BE2C (cell line): ENCODE results near the gene MGMT.

Experiments
- DNase-seq: peaks from one replicate; pipeline ENCODE4 v3.0.0-alpha.2; 2020
- H3K27me3 ChIP-seq: fragments of 250-450 bp; sonication (Bioruptor Pico); 2 replicates; pipeline ENCODE4 v1.5.1; 2020; ENCODE audit warnings: mild to moderate bottlenecking
- H3K36me3 ChIP-seq: fragments of 250-450 bp; sonication (Bioruptor Pico); 2 replicates; pipeline ENCODE4 v1.5.1; 2020; ENCODE audit warnings: mild to moderate bottlenecking
- H3K4me1 ChIP-seq: fragments of 250-450 bp; sonication (Bioruptor Pico); 2 replicates; pipeline ENCODE4 v1.5.1; 2020
- H3K4me3 ChIP-seq: 2 replicates; pipeline ENCODE4 v1.5.1; 2011; ENCODE audit warnings: low read depth, low read length
- H3K9me3 ChIP-seq: fragments of 250-450 bp; sonication (Bioruptor Pico); 2 replicates; pipeline ENCODE4 v1.5.1; 2020
- CTCF ChIP-seq: IDR thresholded peaks from 2 replicates; pipeline ENCODE4 v1.5.1; 2012; ENCODE audit warnings: mild to moderate bottlenecking, low read depth, low read length

Gene MGMT

DNA sequence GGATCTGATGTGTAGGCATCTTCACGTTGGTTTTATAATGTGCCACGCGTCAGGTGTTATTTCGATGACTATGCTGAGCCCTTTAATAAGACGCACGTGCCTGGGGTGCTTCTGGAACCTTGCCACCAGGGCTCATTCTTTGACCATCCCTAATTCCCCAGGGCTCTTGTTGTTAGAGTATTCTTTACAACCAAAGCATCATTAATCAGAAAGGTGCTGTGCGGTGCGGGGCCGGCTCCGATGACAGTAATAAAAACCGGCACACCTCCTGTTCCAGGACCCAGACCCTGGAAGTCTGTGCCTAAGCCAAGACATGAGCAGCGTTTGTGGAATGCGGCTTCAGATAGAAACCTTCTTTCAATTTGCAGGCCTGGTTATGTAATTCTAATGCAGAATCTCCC is 58.4 kb downstream of the MGMT start:
- TF ChIP-seq CTCF, result no peak
- H3K9me3 ChIP-seq, result no peaks in the 10 kb centered on the region
- no peaks in the 10 kb centered on the region for H3K4me1 ChIP-seq
- DNase-seq, result no peak
- no peaks in the 10 kb centered on the region for H3K27me3 ChIP-seq
- no peak overlapping the region for H3K4me3 ChIP-seq
- H3K36me3 ChIP-seq, result no peaks in the 10 kb centered on the region

GRCh38 chr10:129526943-129527342 is 59.9 kb downstream of the MGMT start:
- no peaks in the 10 kb centered on the region for H3K36me3 ChIP-seq
- no peaks in the 10 kb centered on the region for H3K4me1 ChIP-seq
- DNase-seq, result no peak
- H3K4me3 ChIP-seq, result no peak overlapping the region
- TF ChIP-seq CTCF, result no peak
- no peaks in the 10 kb centered on the region for H3K9me3 ChIP-seq
- H3K27me3 ChIP-seq, result no peaks in the 10 kb centered on the region

DNA sequence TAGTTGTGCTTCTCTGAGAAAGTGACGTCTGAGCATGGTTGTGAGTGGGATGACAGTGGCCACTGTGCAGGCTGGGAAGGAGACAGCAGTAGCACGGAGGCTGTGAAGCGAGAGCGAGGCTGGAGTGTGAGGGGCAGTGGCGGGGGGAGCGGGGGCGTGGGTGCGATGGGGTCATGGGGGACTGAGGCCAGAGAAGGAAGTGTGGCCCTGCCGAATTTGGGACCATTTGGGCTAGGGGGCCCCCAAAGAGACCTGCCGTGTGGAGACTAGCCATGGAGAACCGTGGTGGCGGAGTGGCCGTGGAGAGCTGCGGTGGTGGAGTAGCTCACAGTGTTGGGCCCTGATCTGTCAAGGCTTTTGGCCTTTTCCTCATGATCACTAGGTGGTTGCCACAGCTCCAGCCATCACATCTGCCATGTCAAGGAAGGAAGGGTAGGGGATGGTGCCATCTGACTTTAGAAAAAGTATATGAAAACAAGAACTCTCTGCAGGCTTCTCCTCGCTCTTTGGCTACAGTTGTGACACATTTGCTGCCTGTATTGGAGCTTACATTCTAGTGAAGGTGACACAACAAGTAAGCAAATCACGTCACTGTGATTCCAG is 61.4 kb downstream of the MGMT start:
- H3K4me1 ChIP-seq, result no peaks in the 10 kb centered on the region
- no peak overlapping the region for H3K4me3 ChIP-seq
- H3K9me3 ChIP-seq, result no peaks in the 10 kb centered on the region

DNA sequence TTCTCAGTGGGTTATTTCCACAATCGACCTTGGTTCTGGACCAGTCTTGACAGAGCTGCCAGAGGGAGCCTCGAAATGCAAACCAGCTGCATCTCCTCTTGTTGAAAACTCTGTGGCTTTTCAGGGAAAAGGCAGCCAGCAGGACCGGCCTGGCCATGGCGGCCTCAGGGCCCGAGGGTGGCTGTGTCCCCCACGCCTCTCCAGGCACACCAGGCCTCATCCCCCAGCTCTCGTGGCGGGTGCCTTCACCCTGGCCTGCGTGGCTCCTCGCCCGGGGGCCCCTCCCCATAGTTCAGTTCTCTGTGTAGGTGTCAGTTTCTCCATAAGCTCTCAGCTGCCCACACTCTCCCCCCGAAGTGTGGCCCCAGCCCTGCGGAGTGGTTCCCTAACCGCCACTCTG is 63.5 kb downstream of the MGMT start:
- H3K36me3 ChIP-seq, result no peaks in the 10 kb centered on the region
- no peaks in the 10 kb centered on the region for H3K27me3 ChIP-seq
- H3K4me3 ChIP-seq, result no peak overlapping the region
- no peak for TF ChIP-seq CTCF
- no peak for DNase-seq
- H3K4me1 ChIP-seq, result no peaks in the 10 kb centered on the region
- no peaks in the 10 kb centered on the region for H3K9me3 ChIP-seq

More for the DNA sequence above, 61.4 kb downstream of the MGMT start:
- no peak for TF ChIP-seq CTCF
- Histone ChIP-seq H3K27me3 (no peaks in the 10 kb centered on the region), H3K36me3 (no peaks in the 10 kb centered on the region)
- DNase-seq, result no peak

DNA sequence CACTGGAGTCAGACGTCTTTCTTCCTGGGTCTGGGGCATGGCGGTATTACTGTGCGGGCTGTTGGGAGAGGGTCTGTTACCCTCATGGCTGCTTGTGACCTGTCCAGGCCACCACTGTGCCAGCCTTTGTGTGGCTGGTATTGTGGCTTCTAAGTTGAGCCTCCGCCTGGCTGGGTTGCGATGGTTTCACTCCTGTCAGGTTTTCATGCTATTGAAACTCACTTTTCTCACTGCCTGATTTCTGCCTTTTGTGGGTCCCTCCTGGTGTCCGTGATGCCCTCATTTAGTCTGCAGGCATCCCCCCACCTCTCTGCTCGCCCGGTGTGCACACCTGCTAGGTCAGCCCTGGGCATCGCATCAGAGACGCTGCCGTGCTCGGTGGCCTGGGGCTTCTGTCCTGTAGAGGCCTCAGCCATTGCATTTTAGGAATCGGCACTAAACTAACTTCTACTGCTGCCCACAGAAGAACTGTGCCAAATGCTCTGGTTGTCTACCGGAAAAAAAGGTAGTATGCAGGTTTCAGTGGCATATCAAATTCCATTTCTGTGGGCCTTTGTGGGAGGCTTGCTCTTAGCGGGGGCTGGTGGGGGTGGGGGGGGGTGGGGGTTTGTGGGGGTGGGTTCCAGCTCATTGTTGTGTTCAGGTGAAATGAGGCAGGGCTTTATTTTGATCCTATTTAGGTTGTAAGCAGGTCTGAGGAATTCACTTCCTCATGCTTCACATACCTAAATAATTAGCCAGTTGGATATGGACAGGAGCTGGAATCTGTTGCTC is 64.3 kb downstream of the MGMT start:
- Histone ChIP-seq H3K9me3 (no peaks in the 10 kb centered on the region), H3K27me3 (no peaks in the 10 kb centered on the region), H3K4me3 (no peak overlapping the region), H3K36me3 (no peaks in the 10 kb centered on the region), H3K4me1 (no peaks in the 10 kb centered on the region)
- TF ChIP-seq CTCF, result no peak
- DNase-seq, result no peak

GRCh38 chr10:129531969-129532660 is 65.1 kb downstream of the MGMT start:
- no peak for DNase-seq
- no peak for TF ChIP-seq CTCF
- H3K36me3 ChIP-seq, result no peaks in the 10 kb centered on the region
- no peaks in the 10 kb centered on the region for H3K4me1 ChIP-seq
- H3K9me3 ChIP-seq, result no peaks in the 10 kb centered on the region
- H3K27me3 ChIP-seq, result no peaks in the 10 kb centered on the region
- H3K4me3 ChIP-seq, result no peak overlapping the region
